ENCODE data around the gene VCPKMT. TPM values are rescaled to one million over a fixed set of nuclear protein-coding genes. Genes with fewer than 3 reads are reported as not detected.
A peak's percentile ranks its signal among the peaks of the same experiment; 100 is the strongest.

VCPKMT gene
- total RNA-seq, 3 donors from 2014 or later, result 5.0 to 8.5 (median 8.3) TPM

DNA sequence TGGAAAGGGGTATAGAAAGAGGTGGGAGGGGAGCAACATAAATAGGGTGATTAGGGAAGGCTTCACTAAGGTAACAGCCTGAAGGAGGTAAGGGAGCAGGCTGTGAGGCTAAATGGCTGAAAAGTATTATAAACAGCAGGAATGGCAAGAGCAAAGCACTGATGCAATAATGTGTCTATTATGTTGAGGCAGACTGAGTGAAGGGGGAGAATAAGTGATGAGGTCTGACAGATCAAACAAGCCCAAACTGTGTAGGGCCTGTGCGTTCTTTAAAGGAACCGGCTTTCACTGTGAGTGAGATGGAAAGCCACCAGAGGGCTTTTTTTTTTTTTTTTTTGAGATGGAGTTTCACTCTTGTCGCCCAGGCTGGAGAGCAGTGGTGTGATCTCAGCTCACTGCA is 6.7 kb upstream of the VCPKMT start:
- Histone ChIP-seq H3K27me3 (no peaks in the 10 kb centered on the region), H3K9me3 (no peaks in the 10 kb centered on the region), H3K4me1 (no peaks in the 10 kb centered on the region), H3K36me3 (no peaks in the 10 kb centered on the region), H3K4me3 (no peak overlapping the region), H3K27ac (no peak overlapping the region)
- no peak for DNase-seq (ENCODE audit: low spot score in 2 of 2)
- TF ChIP-seq CTCF (IDR thresholded peaks at IDR 0.05) (no peak), POLR2AphosphoS5 (IDR thresholded peaks at IDR 0.05) (no peak), POLR2A (IDR thresholded peaks at IDR 0.05) (no peak)
- intact Hi-C loops (cut with DNase I; ENCODE audit: low total_unique reads), result no loop called here

GRCh38 chr14:50122291-50122690 is 5.9 kb upstream of the VCPKMT start:
- H3K4me1 ChIP-seq, result no peaks in the 10 kb centered on the region
- no peak for TF ChIP-seq POLR2AphosphoS5 (IDR thresholded peaks at IDR 0.05)
- no peak for TF ChIP-seq POLR2A (IDR thresholded peaks at IDR 0.05)
- no peak for TF ChIP-seq CTCF (IDR thresholded peaks at IDR 0.05)
- intact Hi-C loops (cut with DNase I; ENCODE audit: low total_unique reads), result no loop called here
- H3K27ac ChIP-seq, result no peak overlapping the region
- no peaks in the 10 kb centered on the region for H3K36me3 ChIP-seq
- no peak for DNase-seq (ENCODE audit: low spot score in 2 of 2)
- no peaks in the 10 kb centered on the region for H3K9me3 ChIP-seq
- no peak overlapping the region for H3K4me3 ChIP-seq
- H3K27me3 ChIP-seq, result no peaks in the 10 kb centered on the region

DNA sequence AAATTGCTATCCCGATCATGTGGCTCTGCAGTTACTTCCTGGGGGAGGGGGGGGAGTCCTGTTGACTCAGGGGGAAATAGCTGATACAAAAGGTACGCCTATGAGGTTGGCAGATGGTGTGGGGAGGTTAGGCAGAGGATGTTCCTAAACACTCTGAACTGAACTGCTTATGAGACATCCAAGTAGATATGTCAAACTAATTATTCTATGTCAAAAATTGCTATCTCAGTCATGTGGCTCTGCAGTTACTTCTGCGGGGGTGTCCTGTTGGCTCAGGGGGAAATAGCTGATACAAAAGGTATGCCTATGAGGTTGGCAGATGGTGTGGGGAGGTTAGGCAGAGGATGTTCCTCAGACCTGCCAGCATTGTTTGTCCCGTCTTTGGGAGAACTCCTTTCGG is 5.1 kb upstream of the VCPKMT start:
- intact Hi-C loops (cut with DNase I; ENCODE audit: low total_unique reads), result no loop called here
- H3K36me3 ChIP-seq, result no peaks in the 10 kb centered on the region
- TF ChIP-seq POLR2A (IDR thresholded peaks at IDR 0.05) (no peak), CTCF (IDR thresholded peaks at IDR 0.05) (no peak), POLR2AphosphoS5 (IDR thresholded peaks at IDR 0.05) (no peak)

DNA sequence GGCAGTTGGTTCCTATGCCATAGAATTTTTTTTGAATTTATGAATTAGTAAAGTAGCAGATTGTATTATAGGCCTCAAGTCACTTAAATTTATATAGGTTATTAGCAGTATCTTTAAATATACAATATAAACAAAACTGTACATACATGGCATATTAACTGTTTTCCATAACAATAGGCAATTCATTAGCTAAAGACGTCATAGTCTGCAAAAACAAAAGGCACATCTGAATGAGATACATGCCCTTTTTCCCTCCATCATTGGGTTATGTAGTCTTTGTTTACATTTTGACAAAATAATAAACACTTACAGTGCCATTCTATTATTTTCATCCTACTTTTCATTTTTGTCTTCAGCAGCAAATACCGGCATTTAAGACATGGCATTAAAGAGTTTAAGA is 1.1 kb upstream of the VCPKMT start:
- intact Hi-C loops (cut with DNase I; ENCODE audit: low total_unique reads), result no loop called here
- no peak overlapping the region for H3K27ac ChIP-seq
- H3K4me3 ChIP-seq, result no peak overlapping the region
- DNase-seq (ENCODE audit: low spot score in 2 of 2), result no peak
- no peak for TF ChIP-seq POLR2A (IDR thresholded peaks at IDR 0.05)
- TF ChIP-seq POLR2AphosphoS5 (IDR thresholded peaks at IDR 0.05), result no peak
- no peak for TF ChIP-seq CTCF (IDR thresholded peaks at IDR 0.05)
- H3K27me3 ChIP-seq, result no peaks in the 10 kb centered on the region
- no peaks in the 10 kb centered on the region for H3K36me3 ChIP-seq
- peaks cover 3 to 6% of the 10 kb centered on the region in 2 donors for H3K4me1 ChIP-seq
- H3K9me3 ChIP-seq, result no peaks in the 10 kb centered on the region

More for the DNA sequence above, 5.1 kb upstream of the VCPKMT start:
- no peaks in the 10 kb centered on the region for H3K9me3 ChIP-seq
- H3K4me3 ChIP-seq, result no peak overlapping the region
- DNase-seq (ENCODE audit: low spot score in 2 of 2), result no peak
- no peaks in the 10 kb centered on the region for H3K27me3 ChIP-seq
- no peak overlapping the region for H3K27ac ChIP-seq
- H3K4me1 ChIP-seq, result no peaks in the 10 kb centered on the region

DNA sequence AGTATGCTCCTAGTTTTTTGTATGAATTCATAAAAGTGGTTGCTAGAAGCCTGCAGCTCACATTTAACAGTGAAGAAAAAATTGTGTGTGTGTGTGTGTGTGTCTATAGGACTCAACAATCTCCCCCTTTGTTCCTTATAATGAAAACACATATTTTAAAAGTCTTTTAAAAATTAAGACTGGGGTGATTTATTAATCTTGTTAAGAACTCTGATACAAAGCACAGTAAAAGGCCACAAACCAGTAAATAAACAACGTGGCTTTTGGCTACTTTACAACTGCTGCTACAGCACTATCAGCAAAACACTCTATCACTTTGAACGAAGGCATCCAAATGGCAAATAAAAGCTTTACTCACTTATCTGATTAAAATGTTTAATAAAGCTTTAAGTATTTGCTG is 594 bp upstream of the VCPKMT start:
- no peaks in the 10 kb centered on the region for H3K36me3 ChIP-seq
- no peak for TF ChIP-seq POLR2A (IDR thresholded peaks at IDR 0.05)
- no peak for TF ChIP-seq POLR2AphosphoS5 (IDR thresholded peaks at IDR 0.05)
- TF ChIP-seq CTCF (IDR thresholded peaks at IDR 0.05), result no peak
- H3K27me3 ChIP-seq, result no peaks in the 10 kb centered on the region
- H3K9me3 ChIP-seq, result no peaks in the 10 kb centered on the region
- intact Hi-C loops (cut with DNase I; ENCODE audit: low total_unique reads), result no loop called here
- peak overlapping the region; percentile 85 to 91 for H3K27ac ChIP-seq
- H3K4me3 ChIP-seq, result peak overlapping the region; percentile 75 to 80 (median 77)
- peaks cover 3 to 6% of the 10 kb centered on the region in 2 donors for H3K4me1 ChIP-seq
- no peak for DNase-seq (ENCODE audit: low spot score in 2 of 2)
